ENCODE results near the gene THAP7. TPM values are rescaled to one million over a fixed set of nuclear protein-coding genes. Genes with fewer than 3 reads are reported as not detected.
A peak's percentile ranks its signal among the peaks of the same experiment; 100 is the strongest.

The THAP7 gene
- total and polyA plus RNA-seq, 9 of the 15 experiments (the other 6 are each of a cell fraction or from before 2014, with no cell fraction given), result 7.9 to 263 (median 84.1) TPM

DNA sequence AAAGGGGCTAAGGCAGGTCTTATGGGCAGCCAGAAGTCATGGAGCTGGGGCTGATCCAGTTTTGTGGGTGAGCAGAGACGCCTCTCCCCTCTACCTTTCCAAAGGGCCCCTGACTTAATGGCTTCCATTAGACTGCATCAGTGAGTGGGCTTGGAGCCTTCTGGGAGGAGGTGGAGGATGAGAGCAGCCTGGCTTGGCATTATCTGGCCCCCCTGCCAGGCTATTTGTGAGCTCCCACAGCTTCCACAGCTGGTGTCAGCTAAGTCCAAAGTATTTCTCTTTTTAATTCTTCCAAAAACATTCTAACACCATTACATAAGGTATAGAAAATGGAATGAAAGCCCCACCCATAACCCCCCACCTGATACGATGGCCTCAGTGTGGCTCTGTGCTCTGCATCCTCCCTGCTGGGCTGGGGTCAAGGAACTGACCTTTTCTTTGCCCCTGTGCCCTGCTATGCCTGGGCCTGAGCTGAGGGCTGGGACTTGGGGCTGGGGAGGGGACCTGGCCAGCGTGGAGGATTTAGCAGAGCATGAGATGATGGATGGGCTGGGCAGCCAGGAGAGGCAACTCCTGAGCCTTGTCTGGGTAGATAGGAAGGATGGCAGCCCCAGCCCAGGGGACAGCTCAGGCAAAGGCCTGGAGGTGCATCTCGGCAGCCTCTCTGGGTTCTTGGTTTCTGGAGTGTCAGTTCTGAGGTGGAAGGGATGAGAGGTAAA lies 30.8 kb downstream of the THAP7 start (continued):
- TF ChIP-seq KDM2B (CRISPR knock-in tag; IDR thresholded peaks at IDR 0.05) (0 out of 2 replicates have a peak, but pooled peaks have one; percentile 69), ETV1 (tag; conservative IDR thresholded peaks at IDR 0.05; ENCODE audit: low read depth) (no peak), MCM7 (IDR thresholded peaks at IDR 0.05) (peak in 1 of 2 experiments; percentile 60; a peak in 1 of 4 replicates), DDX20 (tag; IDR thresholded peaks at IDR 0.05; ENCODE audit: low read depth) (no peak), FUS (optimal IDR thresholded peaks at IDR 0.05; ENCODE audit: low read depth, low read length) (no peak)
- TF ChIP-seq, protein P1, sequence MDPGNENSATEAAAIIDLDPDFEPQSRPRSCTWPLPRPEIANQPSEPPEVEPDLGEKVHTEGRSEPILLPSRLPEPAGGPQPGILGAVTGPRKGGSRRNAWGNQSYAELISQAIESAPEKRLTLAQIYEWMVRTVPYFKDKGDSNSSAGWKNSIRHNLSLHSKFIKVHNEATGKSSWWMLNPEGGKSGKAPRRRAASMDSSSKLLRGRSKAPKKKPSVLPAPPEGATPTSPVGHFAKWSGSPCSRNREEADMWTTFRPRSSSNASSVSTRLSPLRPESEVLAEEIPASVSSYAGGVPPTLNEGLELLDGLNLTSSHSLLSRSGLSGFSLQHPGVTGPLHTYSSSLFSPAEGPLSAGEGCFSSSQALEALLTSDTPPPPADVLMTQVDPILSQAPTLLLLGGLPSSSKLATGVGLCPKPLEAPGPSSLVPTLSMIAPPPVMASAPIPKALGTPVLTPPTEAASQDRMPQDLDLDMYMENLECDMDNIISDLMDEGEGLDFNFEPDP (CRISPR knock-in tag; IDR thresholded peaks at IDR 0.05), result no peak
- TF ChIP-seq, protein P2, sequence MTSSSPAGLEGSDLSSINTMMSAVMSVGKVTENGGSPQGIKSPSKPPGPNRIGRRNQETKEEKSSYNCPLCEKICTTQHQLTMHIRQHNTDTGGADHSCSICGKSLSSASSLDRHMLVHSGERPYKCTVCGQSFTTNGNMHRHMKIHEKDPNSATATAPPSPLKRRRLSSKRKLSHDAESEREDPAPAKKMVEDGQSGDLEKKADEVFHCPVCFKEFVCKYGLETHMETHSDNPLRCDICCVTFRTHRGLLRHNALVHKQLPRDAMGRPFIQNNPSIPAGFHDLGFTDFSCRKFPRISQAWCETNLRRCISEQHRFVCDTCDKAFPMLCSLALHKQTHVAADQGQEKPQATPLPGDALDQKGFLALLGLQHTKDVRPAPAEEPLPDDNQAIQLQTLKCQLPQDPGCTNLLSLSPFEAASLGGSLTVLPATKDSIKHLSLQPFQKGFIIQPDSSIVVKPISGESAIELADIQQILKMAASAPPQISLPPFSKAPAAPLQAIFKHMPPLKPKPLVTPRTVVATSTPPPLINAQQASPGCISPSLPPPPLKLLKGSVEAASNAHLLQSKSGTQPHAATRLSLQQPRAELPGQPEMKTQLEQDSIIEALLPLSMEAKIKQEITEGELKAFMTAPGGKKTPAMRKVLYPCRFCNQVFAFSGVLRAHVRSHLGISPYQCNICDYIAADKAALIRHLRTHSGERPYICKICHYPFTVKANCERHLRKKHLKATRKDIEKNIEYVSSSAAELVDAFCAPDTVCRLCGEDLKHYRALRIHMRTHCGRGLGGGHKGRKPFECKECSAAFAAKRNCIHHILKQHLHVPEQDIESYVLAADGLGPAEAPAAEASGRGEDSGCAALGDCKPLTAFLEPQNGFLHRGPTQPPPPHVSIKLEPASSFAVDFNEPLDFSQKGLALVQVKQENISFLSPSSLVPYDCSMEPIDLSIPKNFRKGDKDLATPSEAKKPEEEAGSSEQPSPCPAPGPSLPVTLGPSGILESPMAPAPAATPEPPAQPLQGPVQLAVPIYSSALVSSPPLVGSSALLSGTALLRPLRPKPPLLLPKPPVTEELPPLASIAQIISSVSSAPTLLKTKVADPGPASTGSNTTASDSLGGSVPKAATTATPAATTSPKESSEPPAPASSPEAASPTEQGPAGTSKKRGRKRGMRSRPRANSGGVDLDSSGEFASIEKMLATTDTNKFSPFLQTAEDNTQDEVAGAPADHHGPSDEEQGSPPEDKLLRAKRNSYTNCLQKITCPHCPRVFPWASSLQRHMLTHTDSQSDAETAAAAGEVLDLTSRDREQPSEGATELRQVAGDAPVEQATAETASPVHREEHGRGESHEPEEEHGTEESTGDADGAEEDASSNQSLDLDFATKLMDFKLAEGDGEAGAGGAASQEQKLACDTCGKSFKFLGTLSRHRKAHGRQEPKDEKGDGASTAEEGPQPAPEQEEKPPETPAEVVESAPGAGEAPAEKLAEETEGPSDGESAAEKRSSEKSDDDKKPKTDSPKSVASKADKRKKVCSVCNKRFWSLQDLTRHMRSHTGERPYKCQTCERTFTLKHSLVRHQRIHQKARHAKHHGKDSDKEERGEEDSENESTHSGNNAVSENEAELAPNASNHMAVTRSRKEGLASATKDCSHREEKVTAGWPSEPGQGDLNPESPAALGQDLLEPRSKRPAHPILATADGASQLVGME (CRISPR knock-in tag; IDR thresholded peaks at IDR 0.05), result 0 out of 2 replicates have a peak, but pooled peaks have one; percentile 73
- TF ChIP-seq, protein P3, sequence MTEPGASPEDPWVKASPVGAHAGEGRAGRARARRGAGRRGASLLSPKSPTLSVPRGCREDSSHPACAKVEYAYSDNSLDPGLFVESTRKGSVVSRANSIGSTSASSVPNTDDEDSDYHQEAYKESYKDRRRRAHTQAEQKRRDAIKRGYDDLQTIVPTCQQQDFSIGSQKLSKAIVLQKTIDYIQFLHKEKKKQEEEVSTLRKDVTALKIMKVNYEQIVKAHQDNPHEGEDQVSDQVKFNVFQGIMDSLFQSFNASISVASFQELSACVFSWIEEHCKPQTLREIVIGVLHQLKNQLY (CRISPR knock-in tag; conservative IDR thresholded peaks at IDR 0.05), result 0 out of 4 replicates have a peak, but pooled peaks of 1 of the 2 experiments have one; percentile 27
- TF ChIP-seq, protein P4, sequence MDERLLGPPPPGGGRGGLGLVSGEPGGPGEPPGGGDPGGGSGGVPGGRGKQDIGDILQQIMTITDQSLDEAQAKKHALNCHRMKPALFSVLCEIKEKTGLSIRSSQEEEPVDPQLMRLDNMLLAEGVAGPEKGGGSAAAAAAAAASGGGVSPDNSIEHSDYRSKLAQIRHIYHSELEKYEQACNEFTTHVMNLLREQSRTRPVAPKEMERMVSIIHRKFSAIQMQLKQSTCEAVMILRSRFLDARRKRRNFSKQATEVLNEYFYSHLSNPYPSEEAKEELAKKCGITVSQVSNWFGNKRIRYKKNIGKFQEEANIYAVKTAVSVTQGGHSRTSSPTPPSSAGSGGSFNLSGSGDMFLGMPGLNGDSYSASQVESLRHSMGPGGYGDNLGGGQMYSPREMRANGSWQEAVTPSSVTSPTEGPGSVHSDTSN (CRISPR knock-in tag; IDR thresholded peaks at IDR 0.05; ENCODE audit: low read depth), result 0 out of 2 replicates have a peak, but pooled peaks have one; percentile 12
- TF ChIP-seq, protein P4 (tag; conservative IDR thresholded peaks at IDR 0.05; ENCODE audit: low read depth), result no peak
